Stimulated activated CD4-positive, alpha-beta T cell treated with anti-CD3 and anti-CD28 coated beads, Interleukin-12 subunit alpha, Interleukin-12 subunit beta, amount 100 ng/mL, for 48 hours (primary cell): ENCODE results near the gene ARPP19.
"Not testable (repeated sequence)": the region's sequence is repeated elsewhere in the genome, so short reads cannot be mapped to it uniquely, and the experiment has no call there.

Experiments used
- DNase-seq, 3 donors: peaks; one replicate each; pipeline ENCODE4 v3.0.0-alpha.2; 2020; ENCODE audit warnings: low read depth in 2 of 3, low spot score in 1 of 3

Gene ARPP19

DNA sequence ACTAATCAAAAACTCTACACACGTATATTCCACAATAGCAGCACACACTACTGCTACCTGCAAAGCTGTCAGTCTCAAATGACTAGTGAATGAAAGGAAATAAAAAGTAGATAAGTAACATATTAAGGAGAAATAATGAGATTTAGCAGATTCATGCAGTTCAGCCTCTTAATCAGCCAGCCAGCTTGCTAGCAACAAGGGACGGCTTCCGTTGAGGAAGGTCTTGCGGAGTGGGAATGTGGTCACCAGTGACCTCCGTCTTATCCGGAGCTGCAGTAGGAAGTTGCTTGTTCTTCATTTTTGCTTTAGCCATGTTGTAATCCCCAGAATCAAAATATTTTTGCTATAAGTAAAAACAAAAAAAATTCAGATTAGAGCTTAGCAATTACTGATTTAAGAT lies 17.1 kb downstream of the ARPP19 start:
- no peak for DNase-seq

DNA sequence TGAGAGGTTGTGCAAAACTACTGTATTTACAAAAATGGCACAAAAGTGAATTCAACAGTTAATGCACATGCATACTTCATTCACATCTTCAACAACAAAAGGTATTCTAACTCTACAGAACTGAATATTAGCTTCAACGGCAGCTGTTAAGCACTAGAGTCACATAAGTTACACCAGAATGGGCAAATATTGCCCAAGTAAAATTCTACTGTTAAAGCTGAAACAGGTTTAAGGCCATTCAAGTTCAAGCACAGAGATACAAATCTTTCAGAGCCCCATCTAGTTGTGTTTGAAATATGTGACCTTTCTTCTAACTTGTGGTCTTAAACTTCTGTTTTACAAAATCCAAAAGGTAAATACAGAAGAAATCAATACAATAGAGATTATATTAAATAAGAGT lies 17.6 kb downstream of the ARPP19 start:
- DNase-seq: not testable (repeated sequence)

DNA sequence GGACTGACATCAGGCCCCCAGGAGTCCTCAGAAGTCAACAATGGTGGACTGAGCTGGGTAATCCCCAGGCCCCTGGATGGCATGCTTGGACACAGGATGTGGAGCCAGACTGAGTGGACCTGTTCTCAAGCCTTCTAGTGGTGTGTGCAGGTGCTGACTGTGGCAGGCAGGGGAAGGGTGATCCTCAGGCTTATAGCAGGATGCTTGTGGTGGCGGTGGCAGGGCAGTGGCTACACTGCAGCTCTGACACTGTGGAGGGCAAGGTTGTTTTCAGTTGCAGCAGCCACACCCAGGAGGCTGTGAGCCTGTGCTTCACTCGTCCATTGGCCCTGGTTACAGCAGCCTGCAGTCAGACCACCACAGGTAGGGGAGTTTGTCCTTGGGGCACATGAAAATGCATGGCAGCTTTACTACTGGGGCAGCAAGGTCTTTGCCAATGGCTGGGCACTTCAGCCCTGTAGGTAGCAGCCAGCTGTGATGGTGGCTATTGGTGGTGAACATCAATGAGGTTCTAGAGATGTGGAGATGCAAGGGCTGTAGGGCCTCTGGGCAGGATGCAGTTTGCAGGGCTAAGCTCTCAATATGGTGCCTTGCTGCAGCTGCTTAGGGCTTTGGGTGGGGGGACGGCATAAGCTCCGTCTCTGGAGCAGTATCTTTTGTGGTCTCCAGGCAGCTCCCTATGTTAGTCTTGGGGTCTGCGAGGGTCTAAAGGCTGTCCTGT lies 22.6 kb downstream of the ARPP19 start:
- no peak for DNase-seq

DNA sequence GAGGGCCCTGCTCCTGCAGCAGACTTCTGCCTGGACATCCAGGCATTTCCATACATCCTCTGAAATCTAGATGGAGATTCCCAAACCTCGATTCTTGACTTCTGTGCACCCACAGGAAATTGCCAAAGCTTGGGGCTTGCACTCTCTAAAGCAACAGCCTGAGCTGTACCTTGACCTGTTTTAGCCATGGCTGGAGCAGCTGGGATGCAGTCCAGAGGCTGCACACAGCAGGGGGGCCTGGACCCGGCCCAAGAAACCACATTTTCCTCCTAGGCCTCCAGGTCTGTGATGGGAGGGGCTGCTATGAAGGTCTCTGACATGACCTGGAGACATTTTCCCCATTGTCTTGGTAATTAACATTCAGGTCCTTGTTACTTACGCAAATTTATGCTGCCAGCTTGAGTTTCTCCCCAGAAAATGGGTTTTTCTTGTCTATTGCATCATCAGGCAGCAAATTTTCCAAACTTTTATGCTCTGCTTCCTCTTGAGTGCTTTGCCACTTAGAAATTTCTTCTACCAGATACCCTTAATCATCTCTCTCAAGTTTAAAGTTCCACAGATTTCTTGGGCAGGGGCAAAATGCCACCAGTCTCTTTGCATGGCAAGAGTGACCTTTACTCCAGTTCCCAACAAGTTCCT lies 28.3 kb downstream of the ARPP19 start:
- no peak for DNase-seq

DNA sequence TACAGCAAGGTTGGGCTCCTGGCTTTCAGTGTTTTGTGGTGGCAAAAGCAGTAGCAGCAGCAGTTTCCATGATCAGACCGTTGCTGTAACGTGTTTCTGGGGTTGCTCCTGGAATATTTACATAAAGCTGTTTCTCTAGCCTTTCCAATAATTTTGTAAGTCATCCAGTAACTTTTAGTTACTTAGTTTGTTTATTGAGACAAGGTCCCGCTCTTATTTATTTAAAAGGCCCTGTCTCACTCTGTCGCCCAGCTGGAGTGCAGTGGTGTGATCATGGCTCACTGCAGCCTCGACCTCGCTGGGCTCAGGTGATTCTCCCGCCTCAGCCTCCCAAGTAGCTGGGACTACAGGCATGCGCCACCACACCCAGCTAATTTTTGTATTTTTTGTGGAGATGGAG lies 31.4 kb downstream of the ARPP19 start:
- no peak for DNase-seq

DNA sequence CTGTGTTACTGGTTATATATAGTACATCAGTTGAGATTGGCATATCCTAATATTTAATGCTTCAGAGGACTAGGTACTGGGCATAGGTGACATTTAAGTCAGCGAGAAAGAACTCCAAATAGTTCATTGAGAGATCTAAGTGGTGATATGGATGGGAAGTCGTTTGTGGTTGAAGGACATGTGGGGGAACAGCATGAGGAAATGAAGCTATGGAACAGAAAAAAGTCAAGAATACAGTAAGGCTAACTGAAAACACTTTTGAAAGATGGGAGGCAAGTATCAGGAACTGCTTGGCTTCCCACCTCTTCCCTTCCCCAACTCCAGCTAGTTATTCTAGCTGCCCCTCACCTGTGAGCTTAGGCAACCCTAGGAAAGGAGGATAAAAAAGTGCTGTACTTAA lies 36.4 kb downstream of the ARPP19 start:
- DNase-seq: no peak

DNA sequence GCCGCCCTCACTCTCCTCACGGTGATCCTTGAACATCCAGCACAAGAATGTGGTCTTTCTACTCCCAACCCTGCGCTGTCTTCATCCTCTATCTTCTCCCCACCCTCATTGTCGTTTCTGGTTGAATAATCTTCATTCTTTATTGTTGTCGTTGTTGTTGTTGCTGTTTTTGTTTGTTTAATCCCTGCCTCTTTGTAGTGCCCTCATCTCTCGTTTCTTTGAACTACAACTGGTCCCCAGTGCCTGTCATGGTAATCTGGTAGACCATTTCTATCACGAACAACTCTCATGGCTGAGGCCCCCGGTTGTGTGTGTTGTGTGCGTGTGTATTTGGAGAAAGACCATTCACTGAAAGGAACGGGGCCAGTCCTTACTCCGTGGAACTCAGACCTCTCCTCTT lies 38.9 kb downstream of the ARPP19 start:
- DNase-seq: no peak

DNA sequence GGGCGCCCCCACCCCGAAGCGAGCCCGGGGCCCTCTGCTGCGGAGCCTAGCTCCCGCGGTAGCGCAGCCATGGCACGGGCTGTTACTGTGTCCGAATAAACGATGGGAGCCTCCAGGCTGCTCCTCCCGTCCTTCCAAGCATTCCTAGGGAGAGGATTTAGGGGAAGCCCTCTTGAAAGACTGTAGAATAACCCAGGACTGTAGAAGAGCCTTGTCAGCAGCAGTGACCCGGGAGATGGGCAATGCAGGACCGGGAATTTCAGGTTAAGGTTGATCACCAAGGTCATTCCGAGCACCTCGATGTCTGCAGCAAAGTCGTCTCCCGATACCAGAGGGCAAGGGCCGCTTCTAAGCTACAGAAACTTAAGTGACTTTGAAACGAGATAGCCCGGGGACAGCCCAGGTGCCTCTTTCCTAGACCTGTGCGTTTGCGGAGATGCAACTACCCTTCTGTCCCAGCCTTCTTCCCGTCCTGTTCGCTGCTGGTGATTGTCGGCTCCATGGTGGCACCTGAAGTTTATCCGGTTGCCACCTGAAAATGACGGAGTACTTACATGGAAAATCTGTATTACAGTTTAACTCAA lies 39.4 kb downstream of the ARPP19 start:
- peak in 2 of 3 donors; percentile 8 to 16 for DNase-seq

DNA sequence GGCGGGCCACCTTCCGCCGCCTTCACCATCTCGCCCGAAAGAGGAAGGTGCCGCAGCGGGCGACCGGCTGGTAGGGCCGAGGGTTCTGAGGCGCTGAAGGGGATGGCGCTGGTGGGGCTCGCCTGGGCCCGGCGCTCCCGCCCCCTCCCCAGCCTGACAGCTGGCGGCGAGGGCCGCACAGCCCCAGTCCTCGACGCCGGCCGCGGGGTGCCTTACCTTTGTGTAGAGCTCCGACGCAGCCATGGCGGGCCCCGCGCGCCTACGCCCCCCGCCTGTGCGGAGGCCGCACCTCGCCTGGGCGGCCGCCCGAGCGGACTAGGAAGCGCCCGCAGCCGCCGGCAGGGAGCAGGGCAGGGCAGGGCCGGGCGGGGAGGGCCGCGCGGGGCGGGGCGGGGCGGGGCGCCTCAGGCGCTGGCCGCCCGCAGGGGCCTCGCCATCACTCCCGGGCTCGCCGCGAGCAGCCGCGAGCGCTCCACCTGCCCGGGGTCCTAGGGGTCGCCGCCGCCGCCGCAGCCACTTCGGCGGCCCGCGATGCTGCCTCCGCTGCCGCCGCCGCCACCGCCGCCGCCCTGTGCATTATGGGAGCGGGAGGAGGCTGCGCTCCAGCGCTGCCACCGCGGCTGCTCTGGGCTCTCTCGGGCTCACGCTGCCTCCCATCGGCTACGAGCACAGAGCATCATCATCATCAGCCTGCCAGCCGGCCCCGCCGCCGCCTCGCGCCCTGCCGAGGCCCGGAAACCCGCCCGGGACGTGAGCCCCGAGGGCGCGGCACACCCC lies 40.1 kb downstream of the ARPP19 start, which contains the start of gene MYO5A:
Gene MYO5A, minus strand, starts transcription at position 317 of the 777 bp plus-strand sequence. Its CDS starts 74 bp downstream, at position 243.
- peak; percentile 54 to 68 (median 65) for DNase-seq

DNA sequence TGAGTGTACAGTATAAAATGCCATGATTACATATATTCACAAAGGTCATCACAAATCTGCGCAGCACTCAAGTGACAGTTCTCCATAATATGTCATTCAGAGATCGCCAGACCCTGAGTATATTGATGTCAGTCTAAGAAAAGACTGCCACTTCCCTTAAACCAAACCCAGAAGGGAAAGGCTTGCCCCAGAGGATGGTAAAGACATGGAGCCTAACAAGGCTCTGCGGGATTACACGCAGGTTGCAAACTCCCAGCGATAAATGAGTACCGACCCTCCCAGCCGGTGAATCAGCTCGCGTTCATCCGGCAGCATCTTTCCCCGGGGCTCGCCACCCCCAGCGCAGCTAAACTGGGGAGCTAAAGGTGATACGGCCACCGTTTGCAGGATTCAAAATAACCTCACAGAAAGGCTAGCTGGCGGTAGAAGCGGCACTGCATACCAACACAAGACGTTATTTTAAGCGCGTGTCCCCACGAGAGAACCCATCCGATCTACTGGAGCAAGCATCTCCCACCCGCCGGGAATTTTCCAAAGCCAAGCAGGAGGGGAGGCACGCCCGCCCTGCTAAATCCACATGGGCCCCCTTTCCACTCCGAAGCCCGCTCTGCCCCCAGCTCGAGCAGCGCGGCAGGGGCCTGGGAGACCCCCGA lies 40.8 kb downstream of the ARPP19 start:
- DNase-seq: peak; percentile 13 to 23 (median 15)

DNA sequence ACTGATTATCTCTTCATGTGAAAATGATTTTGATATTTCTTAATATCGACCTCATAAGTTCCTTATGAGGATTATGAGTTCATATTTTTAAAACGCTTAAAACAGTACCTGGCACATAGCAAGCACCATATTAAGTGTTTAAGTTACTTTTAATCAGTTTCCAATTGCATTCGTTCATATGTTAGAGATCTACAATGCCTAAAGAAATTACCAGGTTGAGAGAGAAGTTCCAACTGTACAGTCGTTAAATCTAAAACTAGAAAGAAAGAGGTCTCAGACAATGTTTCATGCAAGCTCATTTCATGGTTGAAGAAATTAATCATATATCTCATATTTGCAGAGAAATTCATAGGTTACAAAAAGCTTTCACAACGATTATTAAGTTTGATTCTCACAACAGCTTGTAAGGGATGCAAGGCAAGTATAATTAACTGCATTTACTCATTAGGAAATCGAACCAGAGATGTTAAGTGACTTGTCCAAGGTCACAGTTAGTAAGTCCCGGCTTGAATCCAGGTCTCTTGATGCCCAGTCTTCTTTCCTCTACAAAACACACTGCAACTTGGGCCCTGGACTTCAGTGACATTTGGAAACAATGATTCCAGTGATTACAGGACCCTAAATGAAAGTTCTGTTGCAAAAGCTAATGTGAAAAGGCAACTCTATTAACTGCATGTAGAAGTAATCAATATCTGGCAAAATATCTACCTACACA lies 41.5 kb downstream of the ARPP19 start:
- no peak for DNase-seq

DNA sequence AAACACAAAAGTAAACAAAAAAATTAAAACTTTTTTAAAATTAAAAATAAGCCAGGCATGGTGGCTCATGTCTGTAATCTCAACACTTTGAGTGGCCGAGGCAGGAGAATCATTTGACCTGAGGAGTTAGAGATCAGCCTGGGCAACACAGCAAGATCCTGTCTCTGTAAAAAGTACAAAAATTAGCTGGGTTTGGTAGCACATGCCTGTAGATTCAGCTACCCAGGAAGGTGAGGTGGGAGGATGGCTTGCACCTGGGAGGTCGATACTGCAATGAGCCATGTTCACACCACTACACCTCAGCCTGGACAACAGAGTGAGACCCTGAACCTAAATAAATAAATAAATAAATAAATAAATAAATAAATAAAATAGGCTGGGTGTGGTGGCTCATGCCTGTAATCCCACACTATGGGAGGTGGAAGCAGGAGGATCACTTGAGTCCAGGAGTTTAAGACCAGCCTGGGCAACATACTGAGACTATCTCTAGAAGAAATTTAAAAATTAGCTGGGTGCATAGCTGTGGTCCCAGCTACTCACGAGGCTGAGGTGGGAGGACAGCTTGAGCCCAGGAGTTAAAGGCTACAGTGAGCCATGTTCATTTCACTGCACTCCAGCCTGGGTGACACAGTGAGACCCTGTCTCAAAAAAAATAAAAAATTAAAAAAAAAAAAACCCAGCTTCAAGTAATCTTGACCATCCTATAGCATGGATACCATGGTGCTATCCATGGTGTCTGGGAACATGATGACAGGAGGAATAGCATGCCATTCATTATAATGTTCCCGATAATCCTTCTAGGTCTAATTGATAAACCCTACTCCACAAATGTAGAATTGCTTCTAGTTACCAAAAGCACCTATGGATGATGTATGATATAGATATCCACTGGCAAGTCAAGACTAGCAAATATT lies 44.4 kb downstream of the ARPP19 start:
- DNase-seq: no peak

DNA sequence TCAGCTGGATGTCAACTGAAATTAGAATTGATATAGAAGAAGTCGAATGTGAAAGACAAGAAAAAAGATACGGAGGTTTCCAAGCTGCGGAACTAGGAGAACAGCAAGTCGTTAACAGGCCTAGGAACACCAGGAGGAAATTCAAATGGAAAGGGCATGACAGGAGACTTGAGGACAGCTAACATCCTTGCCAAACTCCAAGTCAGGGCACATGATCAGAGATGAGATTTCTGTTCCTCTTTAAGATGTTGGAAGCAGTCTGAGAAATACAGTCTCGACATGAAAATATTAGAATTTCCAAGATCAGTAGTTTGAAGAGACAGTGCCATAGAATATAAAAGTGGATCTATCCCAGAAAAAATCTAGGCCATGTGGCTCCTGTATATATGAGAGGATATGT lies 45.2 kb downstream of the ARPP19 start:
- no peak for DNase-seq

DNA sequence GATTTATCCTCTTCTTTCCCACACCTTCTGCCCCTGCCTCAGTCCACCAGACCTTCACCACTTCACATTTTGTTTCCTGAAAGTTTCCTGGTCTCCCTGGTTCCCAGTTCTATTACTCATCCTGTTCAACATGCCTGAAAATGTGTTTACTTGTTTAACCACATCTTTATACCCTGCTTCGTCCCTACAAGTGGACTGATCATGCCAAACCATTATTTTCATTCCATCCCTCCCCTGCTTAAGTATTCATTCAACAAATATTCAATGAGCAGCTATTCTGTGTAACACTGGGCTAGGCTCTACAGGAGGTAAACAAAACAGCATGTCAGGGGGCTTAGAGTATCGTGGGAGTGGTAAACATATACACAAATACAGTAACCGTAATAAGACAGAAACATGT lies 45.6 kb downstream of the ARPP19 start:
- no peak for DNase-seq

DNA sequence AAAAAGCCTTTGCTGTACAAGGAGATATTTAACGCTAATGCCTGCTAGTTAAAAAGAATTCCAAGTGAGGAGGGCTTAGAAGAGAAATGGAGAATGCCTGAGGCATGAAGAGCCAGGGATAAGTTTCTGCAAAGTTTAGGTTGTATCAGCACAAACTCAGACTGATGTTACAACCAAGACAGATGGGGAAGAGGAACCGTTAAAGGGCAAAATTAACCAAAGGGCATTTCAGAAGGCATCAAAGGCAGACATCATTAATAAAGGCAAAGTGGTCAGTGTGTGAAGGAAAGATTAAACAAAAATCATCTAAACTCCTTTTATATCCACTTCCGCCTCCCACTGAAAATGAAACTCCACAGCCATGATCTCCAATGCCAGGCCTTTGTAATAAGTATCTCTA lies 47.1 kb downstream of the ARPP19 start:
- no peak for DNase-seq

DNA sequence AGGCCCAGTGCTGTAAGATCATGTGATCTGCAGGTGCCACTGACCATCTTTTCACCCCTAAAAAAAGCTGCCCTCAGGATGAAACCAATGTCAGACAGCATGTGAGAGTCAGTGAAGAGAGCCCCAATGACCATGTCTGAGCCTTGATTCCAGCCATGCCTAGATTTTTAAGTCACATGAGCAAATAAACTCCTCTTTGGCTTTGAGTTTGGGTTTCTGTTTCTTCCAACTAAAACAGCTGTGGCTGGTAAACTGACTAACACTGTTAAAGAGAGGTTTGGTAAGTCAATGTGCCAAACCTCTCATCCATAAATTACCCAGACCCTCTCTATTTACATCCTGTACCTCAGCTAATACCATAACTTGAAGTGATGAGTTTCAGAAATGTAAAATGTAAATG lies 48.4 kb downstream of the ARPP19 start:
- DNase-seq: no peak

DNA sequence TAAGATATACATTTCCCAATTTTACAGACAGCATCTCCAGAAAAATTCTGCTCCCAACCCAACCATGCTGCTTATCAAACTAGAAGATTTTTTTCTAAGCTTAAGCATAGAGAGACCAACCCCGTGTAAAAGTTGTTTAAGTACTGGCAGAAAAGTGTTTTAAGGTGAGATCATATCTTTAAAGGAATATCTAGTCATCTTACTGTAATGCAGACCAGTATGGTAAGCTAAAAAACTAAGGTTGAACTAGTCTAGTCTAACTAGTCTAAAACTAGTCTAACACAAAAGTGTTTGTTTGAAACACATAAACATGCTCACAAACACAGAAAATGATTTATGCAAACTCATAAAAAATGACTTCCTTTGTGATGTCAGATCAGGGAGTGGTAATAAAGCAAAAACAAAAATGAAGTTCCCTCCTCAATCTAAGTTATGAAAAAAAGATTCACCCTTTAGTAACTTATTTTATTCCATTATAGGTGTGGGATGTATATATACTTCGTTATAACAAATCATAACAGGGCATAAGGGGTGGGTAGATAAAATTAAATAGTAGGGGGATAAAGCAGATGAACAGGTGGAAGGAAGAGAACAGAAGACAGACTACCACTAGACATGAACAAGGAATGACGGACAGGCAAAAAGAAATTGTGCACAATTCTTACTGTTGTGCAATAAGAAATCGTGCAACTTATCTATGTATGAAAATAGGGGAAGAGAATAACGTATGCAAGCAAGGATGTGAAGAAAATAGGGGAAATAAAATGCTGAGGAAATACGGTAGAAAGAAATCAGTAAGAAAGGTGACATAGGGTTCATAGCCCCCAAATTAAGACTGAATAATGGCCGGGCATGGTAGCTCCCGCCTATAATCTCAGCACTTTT lies 50.1 kb downstream of the ARPP19 start:
- DNase-seq: no peak

DNA sequence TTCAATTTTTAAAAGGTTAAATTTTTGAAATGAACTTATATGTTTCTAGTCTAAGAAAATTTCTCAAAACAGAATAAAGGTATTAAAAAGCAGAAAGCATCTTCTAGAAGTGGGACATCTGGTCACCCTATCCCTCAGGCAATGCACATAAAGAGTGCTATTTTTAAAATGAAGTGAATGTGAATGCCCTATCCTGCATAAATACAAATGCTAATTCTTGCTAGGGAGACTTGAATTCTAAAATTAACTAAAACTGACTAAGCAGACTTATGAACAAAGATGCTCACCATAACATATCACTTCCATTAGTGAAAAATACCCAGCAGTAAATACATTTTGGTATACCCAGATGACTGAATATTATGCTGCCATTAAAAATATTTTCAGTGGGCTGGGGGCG lies 51.8 kb downstream of the ARPP19 start:
- no peak for DNase-seq

DNA sequence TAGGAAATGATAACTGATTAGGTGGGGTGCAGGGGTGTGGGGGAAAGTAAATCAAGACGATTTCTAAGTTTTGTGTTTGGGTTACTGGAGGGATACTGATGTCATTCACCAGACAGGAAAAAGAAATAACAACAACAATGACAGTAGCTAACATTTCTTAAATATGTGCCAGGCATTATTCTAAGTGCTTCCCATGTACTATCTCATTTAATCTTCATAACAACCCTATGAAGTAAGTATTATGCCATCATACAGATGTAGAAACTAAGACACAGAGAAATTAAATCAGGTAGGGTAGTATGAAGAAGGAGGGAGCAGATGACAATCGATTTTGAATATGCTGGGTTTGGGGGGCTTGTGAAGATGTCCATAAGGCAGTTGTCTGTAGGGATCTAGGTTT lies 53.5 kb downstream of the ARPP19 start:
- DNase-seq: no peak
